ENCODE data around the gene DRAP1. TPM values are rescaled to one million over a fixed set of nuclear protein-coding genes. Genes with fewer than 3 reads are reported as not detected.
A peak's percentile ranks its signal among the peaks of the same experiment; 100 is the strongest.

The DRAP1 gene
- total RNA-seq, 1 experiment from 2014 or later = 105 TPM

GRCh38 chr11:65887723-65888162 lies 31.5 kb upstream of the DRAP1 start:
- Histone ChIP-seq H4K8ac (replicated peaks; ENCODE audit: insufficient read length, low read depth, low read length) (no peak overlapping the region), H3K14ac (ENCODE audit: insufficient read depth, low read length) (peak overlapping the region; percentile 14; the same call in 1 of the 2 replicates), H2BK20ac (ENCODE audit: low read depth, low read length, poor library complexity, severe bottlenecking) (no peak overlapping the region), H3K79me1 (ENCODE audit: insufficient read depth, low read depth, low read length, poor library complexity, severe bottlenecking) (no peaks in the 10 kb centered on the region), H4K20me1 (ENCODE audit: control insufficient read depth, insufficient read depth, insufficient read length) (no peaks in the 10 kb centered on the region), H2BK12ac (ENCODE audit: insufficient read length, low read depth, low read length) (no peak overlapping the region), H2AFZ (ENCODE audit: low read length) (no peak overlapping the region), H3K79me2 (ENCODE audit: insufficient read depth, low read length) (no peaks in the 10 kb centered on the region; the same call in 1 of the 2 replicates), H3K9me3 (ENCODE audit: control insufficient read depth, low read depth, low read length) (no peaks in the 10 kb centered on the region), H3K4me2 (ENCODE audit: insufficient read depth, insufficient read length, low read length) (peak overlapping the region; percentile 70), H3K23ac (ENCODE audit: insufficient read length, low read depth, low read length) (no peak overlapping the region), H3K4me1 (ENCODE audit: insufficient read depth, low read length) (peaks cover 9% of the 10 kb centered on the region; the same call in 1 of the 2 replicates), H2BK15ac (ENCODE audit: low read depth, low read length) (no peak overlapping the region), H3T11ph (ENCODE audit: low read length) (no peak overlapping the region), H2AK5ac (ENCODE audit: insufficient read length, low read length) (no peak overlapping the region), H3K27ac (ENCODE audit: insufficient read length, low read depth, low read length) (no peak overlapping the region), H3K23me2 (ENCODE audit: insufficient read length, low read depth, low read length, poor library complexity, severe bottlenecking) (peaks cover 23% of the 10 kb centered on the region), H3K4ac (ENCODE audit: low read depth, low read length) (no peak overlapping the region), H4K91ac (ENCODE audit: insufficient read length, low read depth, low read length) (no peak overlapping the region), H3K27me3 (ENCODE audit: insufficient read depth, low read length) (peaks cover 6% of the 10 kb centered on the region; the same call in 1 of the 2 replicates), H3K9ac (ENCODE audit: extremely low read depth, insufficient read length, low read length) (peak overlapping the region; percentile 24), H2BK120ac (ENCODE audit: low read depth, low read length, poor library complexity, severe bottlenecking) (no peak overlapping the region), H3K56ac (ENCODE audit: insufficient read length, low read depth, low read length) (no peak overlapping the region), H4K5ac (ENCODE audit: insufficient read length, low read depth, low read length) (no peak overlapping the region), H2BK5ac (ENCODE audit: insufficient read length, low read length) (no peak overlapping the region), H3K18ac (ENCODE audit: insufficient read length, low read depth, low read length) (no peak overlapping the region)
- no CpG with 5 or more reads among the region's 23 CpGs for WGBS (ENCODE audit: extremely low coverage, insufficient read length, low lambda C conversion rate)
- H3K9me3 Mint-ChIP-seq = peaks cover 2 to 4% of the 10 kb centered on the region in 2 experiments; a peak in 2 of 5 replicates
- no peak for DNase-seq
- H3K27me3 Mint-ChIP-seq (ENCODE audit: low read depth) = peaks cover 17% of the 10 kb centered on the region
- H3K4me1 Mint-ChIP-seq = peaks cover 34 to 48% of the 10 kb centered on the region in 2 experiments
- TF ChIP-seq, protein P1, sequence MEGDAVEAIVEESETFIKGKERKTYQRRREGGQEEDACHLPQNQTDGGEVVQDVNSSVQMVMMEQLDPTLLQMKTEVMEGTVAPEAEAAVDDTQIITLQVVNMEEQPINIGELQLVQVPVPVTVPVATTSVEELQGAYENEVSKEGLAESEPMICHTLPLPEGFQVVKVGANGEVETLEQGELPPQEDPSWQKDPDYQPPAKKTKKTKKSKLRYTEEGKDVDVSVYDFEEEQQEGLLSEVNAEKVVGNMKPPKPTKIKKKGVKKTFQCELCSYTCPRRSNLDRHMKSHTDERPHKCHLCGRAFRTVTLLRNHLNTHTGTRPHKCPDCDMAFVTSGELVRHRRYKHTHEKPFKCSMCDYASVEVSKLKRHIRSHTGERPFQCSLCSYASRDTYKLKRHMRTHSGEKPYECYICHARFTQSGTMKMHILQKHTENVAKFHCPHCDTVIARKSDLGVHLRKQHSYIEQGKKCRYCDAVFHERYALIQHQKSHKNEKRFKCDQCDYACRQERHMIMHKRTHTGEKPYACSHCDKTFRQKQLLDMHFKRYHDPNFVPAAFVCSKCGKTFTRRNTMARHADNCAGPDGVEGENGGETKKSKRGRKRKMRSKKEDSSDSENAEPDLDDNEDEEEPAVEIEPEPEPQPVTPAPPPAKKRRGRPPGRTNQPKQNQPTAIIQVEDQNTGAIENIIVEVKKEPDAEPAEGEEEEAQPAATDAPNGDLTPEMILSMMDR (conservative IDR thresholded peaks at IDR 0.05) = no peak
- peak overlapping the region; percentile 18 to 99 (median 98); a peak in 4 of 7 replicates for H3K27ac Mint-ChIP-seq
- H3K36me3 Mint-ChIP-seq (ENCODE audit: insufficient read depth in 1 of 3, low read depth in 3 of 3) = peaks cover 30 to 55% (median 45%) of the 10 kb centered on the region in 3 experiments
- H3K4me3 Mint-ChIP-seq = peak overlapping the region; percentile 97 to 98

Measured in H9 (cell line).